ENCODE data around the gene IRF3. TPM values are rescaled to one million over a fixed set of nuclear protein-coding genes. Genes with fewer than 3 reads are reported as not detected.

Gene IRF3
- total RNA-seq, 1 experiment from 2014 or later: 23.3 TPM

DNA sequence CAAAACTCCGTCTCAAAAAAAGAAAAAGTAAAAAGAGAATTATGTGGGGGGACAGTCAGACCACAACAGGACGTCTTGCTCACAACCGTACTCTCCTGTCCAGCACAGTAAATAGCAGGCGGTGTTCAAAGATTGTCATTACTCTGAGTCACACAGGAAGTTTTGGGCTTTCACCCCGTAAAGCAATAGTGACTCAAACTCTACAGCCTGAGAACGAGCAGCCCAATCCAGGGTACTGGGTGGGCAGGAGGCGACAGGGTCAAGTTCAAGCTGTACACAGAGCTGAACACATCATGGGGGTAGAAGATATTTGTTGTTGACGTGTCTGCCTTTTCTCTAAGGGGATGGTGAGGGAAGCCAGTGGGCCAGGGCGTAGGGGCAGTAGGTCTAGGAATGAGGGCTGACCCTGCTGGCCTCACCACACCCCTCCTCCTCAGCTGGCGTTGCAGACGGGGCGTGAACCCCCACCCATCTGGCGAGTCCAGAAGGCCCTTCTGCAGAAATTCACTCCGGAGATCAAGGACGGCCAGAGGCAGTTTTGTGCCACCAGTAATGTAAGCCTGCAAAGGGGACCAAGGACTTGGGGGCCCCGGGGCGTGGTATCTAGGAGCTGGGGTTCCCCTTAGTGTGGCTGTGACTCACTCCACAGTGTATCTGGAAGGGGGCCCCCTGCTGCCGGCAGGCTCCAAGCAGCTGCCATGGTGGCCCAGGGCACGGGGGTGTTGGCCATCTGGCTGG lies 51.4 kb downstream of the IRF3 start:
- no peak for DNase-seq (ENCODE audit: low read depth, low spot score)
- in situ Hi-C loops (cut with HindIII; ENCODE audit: low pct_unique_long_range_greater_than_20kb, low sequenced_read_pairs): no loop called here

DNA sequence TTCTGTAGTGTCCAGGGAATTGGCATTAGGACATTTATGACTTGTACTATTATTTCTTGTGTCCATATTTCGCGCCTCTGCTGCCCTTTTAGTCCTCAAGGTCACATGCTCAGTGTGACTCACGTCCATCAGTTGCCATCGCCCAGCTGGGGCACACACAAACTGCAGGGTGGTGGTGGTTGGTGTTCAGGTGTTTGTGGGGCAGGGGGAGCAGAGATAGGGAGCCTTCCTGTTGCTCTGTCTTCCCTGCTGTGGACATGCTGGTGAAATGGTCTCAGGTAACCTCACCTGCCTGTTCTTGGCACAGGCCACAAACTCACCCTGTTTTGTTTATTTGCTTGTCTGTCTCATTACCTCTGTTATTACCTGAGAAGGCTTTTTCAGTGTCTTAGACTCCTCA lies 52.3 kb downstream of the IRF3 start:
- peak; percentile 26 for DNase-seq (ENCODE audit: low read depth, low spot score)
- in situ Hi-C loops (cut with HindIII; ENCODE audit: low pct_unique_long_range_greater_than_20kb, low sequenced_read_pairs): no loop called here

Small RNAs within 50 kb of the gene (small RNA-seq; reads per million reads assigned to genes)
- gene MIR5088: 0.02 to 0.05 reads per million in 2 experiments

Other genes starting within 250 kb of the IRF3 start
- gene PTH2, start 242.4 kb downstream of the IRF3 start, total RNA-seq (2014; rRNA removed; shearing (Covaris generic)): not detected in 2 replicates
- not detected in 2 replicates for gene GFY, start 240.5 kb downstream of the IRF3 start, total RNA-seq (2014; rRNA removed; shearing (Covaris generic))
- gene SLC17A7, start 224.3 kb downstream of the IRF3 start, total RNA-seq (2014; rRNA removed; shearing (Covaris generic)): 1.2 TPM in 2 replicates
- 60.8 and 64.1 TPM in 2 replicates for gene PIH1D1, start 214.0 kb downstream of the IRF3 start, total RNA-seq (2014; rRNA removed; shearing (Covaris generic))
- gene ALDH16A1, start 212.6 kb downstream of the IRF3 start, total RNA-seq (2014; rRNA removed; shearing (Covaris generic)): 15.1 and 16.7 TPM in 2 replicates
- gene FLT3LG, start 191.6 kb downstream of the IRF3 start, total RNA-seq (2014; rRNA removed; shearing (Covaris generic)): 0.27 and 0.37 TPM in 2 replicates
- 3,128 and 3,479 TPM in 2 replicates for gene RPL13A, start 178.2 kb downstream of the IRF3 start, total RNA-seq (2014; rRNA removed; shearing (Covaris generic))
- gene RPS11, start 169.4 kb downstream of the IRF3 start, total RNA-seq (2014; rRNA removed; shearing (Covaris generic)): 2,119 and 2,380 TPM in 2 replicates
- 0.69 and 3.1 TPM in 2 replicates for gene FCGRT, start 153.2 kb downstream of the IRF3 start, total RNA-seq (2014; rRNA removed; shearing (Covaris generic))
- 0.90 and 1.8 TPM in 2 replicates for gene RCN3, start 137.9 kb downstream of the IRF3 start, total RNA-seq (2014; rRNA removed; shearing (Covaris generic))
- 38.4 and 46.5 TPM in 2 replicates for gene NOSIP, start 85.3 kb downstream of the IRF3 start, total RNA-seq (2014; rRNA removed; shearing (Covaris generic))
- 0.98 and 6.8 TPM in 2 replicates for gene PRRG2, start 84.5 kb downstream of the IRF3 start, total RNA-seq (2014; rRNA removed; shearing (Covaris generic))
- gene PRR12, start 74.7 kb downstream of the IRF3 start, total RNA-seq (2014; rRNA removed; shearing (Covaris generic)): 0.87 and 1.8 TPM in 2 replicates
- gene RRAS, start 25.7 kb downstream of the IRF3 start, total RNA-seq (2014; rRNA removed; shearing (Covaris generic)): 4.1 and 4.4 TPM in 2 replicates
- gene SCAF1, start 23.6 kb downstream of the IRF3 start, total RNA-seq (2014; rRNA removed; shearing (Covaris generic)): 6.2 and 8.2 TPM in 2 replicates
- 3.1 and 5.3 TPM in 2 replicates for gene BCL2L12, start 76 bp upstream of the IRF3 start, total RNA-seq (2014; rRNA removed; shearing (Covaris generic))
- gene PRMT1, start 11.4 kb upstream of the IRF3 start, total RNA-seq (2014; rRNA removed; shearing (Covaris generic)): 204 and 211 TPM in 2 replicates
- 0.59 and 0.61 TPM in 2 replicates for gene ADM5, start 23.7 kb upstream of the IRF3 start, total RNA-seq (2014; rRNA removed; shearing (Covaris generic))
- gene CPT1C, start 25.3 kb upstream of the IRF3 start, total RNA-seq (2014; rRNA removed; shearing (Covaris generic)): 2.5 and 3.8 TPM in 2 replicates
- not detected in 2 replicates for gene TSKS, start 97.4 kb upstream of the IRF3 start, total RNA-seq (2014; rRNA removed; shearing (Covaris generic))
- 23.1 and 29.0 TPM in 2 replicates for gene AP2A1, start 101.1 kb upstream of the IRF3 start, total RNA-seq (2014; rRNA removed; shearing (Covaris generic))
- 29.2 and 31.0 TPM in 2 replicates for gene FUZ, start 147.4 kb upstream of the IRF3 start, total RNA-seq (2014; rRNA removed; shearing (Covaris generic))
- 7.8 and 8.2 TPM in 2 replicates for gene MED25, start 152.4 kb upstream of the IRF3 start, total RNA-seq (2014; rRNA removed; shearing (Covaris generic))
- gene PTOV1, start 185.3 kb upstream of the IRF3 start, total RNA-seq (2014; rRNA removed; shearing (Covaris generic)): 45.9 and 58.8 TPM in 2 replicates
- gene PNKP, start 201.7 kb upstream of the IRF3 start, total RNA-seq (2014; rRNA removed; shearing (Covaris generic)): 33.8 and 35.9 TPM in 2 replicates
- gene AKT1S1, start 211.5 kb upstream of the IRF3 start, total RNA-seq (2014; rRNA removed; shearing (Covaris generic)): 6.2 and 6.4 TPM in 2 replicates
- 3.5 and 5.6 TPM in 2 replicates for gene TBC1D17, start 211.8 kb upstream of the IRF3 start, total RNA-seq (2014; rRNA removed; shearing (Covaris generic))
- gene IL4I1, start 231.0 kb upstream of the IRF3 start, total RNA-seq (2014; rRNA removed; shearing (Covaris generic)): 0.13 TPM in 1 of 2 replicates, not detected in the other

Measured in SK-MEL-5 (cell line).